Lung (tissue), 12 donors: ENCODE measurements around the gene CYSTM1. TPM values are rescaled to one million over a fixed set of nuclear protein-coding genes. Genes with fewer than 3 reads are reported as not detected.

Experiments
- ATAC-seq: fragments of 200-7000 bp; cut with Tn5 transposase; one replicate; pipeline ENCODE4 v1.9.1; 2020; ENCODE audit warnings: moderate number of reproducible peaks; ENCODE audit not compliant: insufficient read depth, low FRiP score
- DNase-seq, 3 donors: peaks; one replicate each; pipeline ENCODE4 v3.0.0-alpha.2; 2013 to 2017
- H3K27ac ChIP-seq, 2 donors: one replicate each; pipeline ENCODE4 v1.5.1; 2013; ENCODE audit warnings: mild to moderate bottlenecking in 2 of 2, moderate library complexity in 2 of 2, control low read depth in 1 of 2, inconsistent platforms in 1 of 2, low read depth in 1 of 2, low read length in 1 of 2
- H3K27me3 ChIP-seq, 3 donors: one replicate each; pipeline ENCODE4 v1.5.1; 2013; ENCODE audit warnings: low read length in 2 of 3; ENCODE audit not compliant: control insufficient read depth in 3 of 3, insufficient read depth in 3 of 3
- H3K36me3 ChIP-seq, 4 donors: one replicate each; pipeline ENCODE4 v1.5.1; 2013; ENCODE audit warnings: low read length in 4 of 4, mild to moderate bottlenecking in 1 of 4, moderate library complexity in 1 of 4; ENCODE audit not compliant: control insufficient read depth in 4 of 4, insufficient read depth in 4 of 4
- H3K4me1 ChIP-seq, 5 donors: one replicate each; pipeline ENCODE4 v1.5.1; 2013; ENCODE audit warnings: low read length in 5 of 5, mild to moderate bottlenecking in 2 of 5, moderate library complexity in 1 of 5; ENCODE audit not compliant: control insufficient read depth in 5 of 5, insufficient read depth in 5 of 5
- H3K4me3 ChIP-seq: one replicate; pipeline ENCODE4 v1.5.1; 2013; ENCODE audit warnings: mild to moderate bottlenecking, control low read depth, moderate library complexity
- H3K9ac ChIP-seq, 2 donors: one replicate each; pipeline ENCODE4 v1.5.1; 2013; ENCODE audit warnings: low read length in 2 of 2, control low read depth in 1 of 2; ENCODE audit not compliant: insufficient read depth in 1 of 2
- H3K9me3 ChIP-seq, 4 donors: one replicate each; pipeline ENCODE4 v1.5.1; 2013; ENCODE audit warnings: low read length in 3 of 4, mild to moderate bottlenecking in 1 of 4, moderate library complexity in 1 of 4; ENCODE audit not compliant: control insufficient read depth in 4 of 4, insufficient read depth in 3 of 4
- CTCF ChIP-seq: IDR thresholded peaks from 2 replicates; pipeline ENCODE4 v1.5.1; 2012; ENCODE audit warnings: mild to moderate bottlenecking; ENCODE audit errors: control extremely low read depth, extremely low read depth
- WGBS, 2 donors: extraction: QIAGEN DNeasy Blood & Tissue Kit; methylation state at CpG; one replicate each; pipeline ENCODE4 v1.1.7; 2013; 5-methylcytosine and 5-hydroxymethylcytosine counted together
- polyA plus RNA-seq, 2 donors: library from polyadenylated mRNA; stranded (reverse); fragments of 200-250 nt; gene quantifications; one replicate each; pipeline ENCODE4 v1.2.1, GENCODE V29; 2013
- total RNA-seq, 2 donors: library from RNA; depleted of rRNA in 1 of 2; stranded (reverse); fragments of >200 nt in 1 of 2; gene quantifications; one replicate each; pipeline ENCODE4 v1.2.1, GENCODE V29; 2014 to 2021
- donor health status: control.
- donor health status: control.
- donor health status: Bipolar disorder and iron deficiency.
- donor health status: healthy.
- donor health status: DM: yes; HTN: yes; CAD: no.

The CYSTM1 gene
- total and polyA plus RNA-seq, 4 donors = 37.1 to 274 (median 107) TPM

GRCh38 chr5:140253985-140254384 lies 79.0 kb downstream of the CYSTM1 start:
- H3K4me1 ChIP-seq = peaks cover 4 to 26% (median 6%) of the 10 kb centered on the region in 5 donors
- no peak overlapping the region for H3K27ac ChIP-seq
- TF ChIP-seq CTCF = no peak
- 15 to 22% methylated on average over 4 of the region's 4 CpGs for WGBS, 2 donors
- DNase-seq = no peak
- no peak overlapping the region for H3K4me3 ChIP-seq
- H3K36me3 ChIP-seq = peaks cover 0 to 9% (median 3%) of the 10 kb centered on the region in 4 donors
- H3K27me3 ChIP-seq = no peaks in the 10 kb centered on the region
- peak; percentile 60 for ATAC-seq
- no peaks in the 10 kb centered on the region for H3K9me3 ChIP-seq
- no peak overlapping the region for H3K9ac ChIP-seq

- H3K4me3 ChIP-seq = no peak overlapping the region
- 82 to 85% methylated on average over 4 of the region's 4 CpGs for WGBS, 2 donors
- ATAC-seq (no peak), DNase-seq (no peak)
- peak overlapping the region in 1 of 2 donors; percentile 33 for H3K27ac ChIP-seq
- peaks cover 4 to 26% (median 6%) of the 10 kb centered on the region in 5 donors for H3K4me1 ChIP-seq
- H3K36me3 ChIP-seq = peaks cover 0 to 8% (median 3%) of the 10 kb centered on the region in 4 donors
- no peaks in the 10 kb centered on the region for H3K9me3 ChIP-seq
- no peak overlapping the region for H3K9ac ChIP-seq
- H3K27me3 ChIP-seq = no peaks in the 10 kb centered on the region
- TF ChIP-seq CTCF = no peak
These were observed 80.6 kb downstream of the CYSTM1 start for GRCh38 chr5:140255460-140256157.

GRCh38 chr5:140256726-140257125 lies 81.7 kb downstream of the CYSTM1 start:
- Histone ChIP-seq H3K27ac (no peak overlapping the region), H3K4me3 (no peak overlapping the region), H3K9me3 (no peaks in the 10 kb centered on the region), H3K27me3 (no peaks in the 10 kb centered on the region), H3K9ac (no peak overlapping the region), H3K36me3 (peaks cover 0 to 8% (median 3%) of the 10 kb centered on the region in 4 donors), H3K4me1 (peaks cover 4 to 25% (median 6%) of the 10 kb centered on the region in 5 donors)
- ATAC-seq (no peak), DNase-seq (no peak)
- TF ChIP-seq CTCF = no peak
- WGBS, 2 donors = 94 to 97% methylated on average over 6 of the region's 6 CpGs

GRCh38 chr5:140258016-140258415 lies 83.0 kb downstream of the CYSTM1 start:
- peaks cover 4 to 20% (median 6%) of the 10 kb centered on the region in 5 donors for H3K4me1 ChIP-seq
- no peak overlapping the region for H3K9ac ChIP-seq
- no peak for DNase-seq
- H3K4me3 ChIP-seq = no peak overlapping the region
- H3K27ac ChIP-seq = no peak overlapping the region
- ATAC-seq = no peak
- TF ChIP-seq CTCF = no peak
- 83 to 89% methylated on average over 3 of the region's 3 CpGs for WGBS, 2 donors
- peaks cover 0 to 5% (median 3%) of the 10 kb centered on the region in 4 donors for H3K36me3 ChIP-seq
- H3K9me3 ChIP-seq = no peaks in the 10 kb centered on the region
- no peaks in the 10 kb centered on the region for H3K27me3 ChIP-seq
